Prostate gland (tissue), 2 donors: Measurements from ENCODE around the gene SLC6A11. TPM values are rescaled to one million over a fixed set of nuclear protein-coding genes. Genes with fewer than 3 reads are reported as not detected.

ENCODE experiments used
- DNase-seq: peaks from one replicate; pipeline ENCODE4 v3.0.0-alpha.2; 2019; ENCODE audit warnings: low spot score
- H3K27ac ChIP-seq, 2 donors: fragments of 200-600 bp; sonication (generic); 2 replicates each; pipeline ENCODE4 v1.5.1; 2017 to 2019
- H3K27me3 ChIP-seq: fragments of 200-600 bp; sonication (generic); replicated peaks from 2 replicates; pipeline ENCODE4 v1.5.1; 2019; ENCODE audit not compliant: insufficient read depth
- H3K36me3 ChIP-seq, 2 donors: fragments of 200-600 bp; sonication (generic); 1 replicate in 1 of 2; 2 replicates in 1 of 2; pipeline versions ENCODE4 v1.5.1 to v1.8.1; 2017 to 2019
- H3K4me1 ChIP-seq: fragments of 200-600 bp; sonication (generic); replicated peaks from 2 replicates; pipeline ENCODE4 v1.5.1; 2019
- H3K4me3 ChIP-seq, 2 donors: fragments of 200-600 bp; sonication (generic); 2 replicates each; pipeline ENCODE4 v1.5.1; 2017 to 2019
- H3K9me3 ChIP-seq: fragments of 200-600 bp; sonication (generic); 2 replicates; pipeline ENCODE4 v1.5.1; 2017
- POLR2A ChIP-seq: fragments of 450-650 bp; IDR thresholded peaks from one replicate; pipeline ENCODE4 v1.6.1; 2016; ENCODE audit warnings: antibody characterized with exemption, mild to moderate bottlenecking
- POLR2AphosphoS5 ChIP-seq: sonication (generic); formaldehyde crosslinking; IDR thresholded peaks from one replicate; pipeline ENCODE4 v1.6.1; 2017; ENCODE audit warnings: antibody characterized with exemption
- WGBS: methylation state at CpG from one replicate; pipeline ENCODE4 v1.1.5; 2018; 5-methylcytosine and 5-hydroxymethylcytosine counted together
- intact Hi-C: fragments of 100-400 bp; cut with DNase I; formaldehyde crosslinking; loops from one replicate; pipeline ENCODE4 v1.14.2; 2022
- total RNA-seq, 2 donors: library from RNA; depleted of rRNA; stranded (reverse); fragments of >200 nt; gene quantifications; one replicate each; pipeline ENCODE4 v1.1.0, GENCODE V29; 2016
- TF ChIP-seq, protein P1 (sequence below), 4 experiments: fragments of 200-600 bp in 2 of 4; fragments of 450-650 bp in 2 of 4; sonication (generic) in 2 of 4; IDR thresholded peaks; 1 replicate in 3 of 4; 2 replicates in 1 of 4; pipeline ENCODE4 v1.5.1; 2016 to 2019; ENCODE audit warnings: antibody characterized with exemption in 4 of 4, mild to moderate bottlenecking in 2 of 4, moderate library complexity in 2 of 4

The SLC6A11 gene
- total RNA-seq, 2 donors from 2014 or later, result 3.6 to 6.9 TPM

GRCh38 chr3:10946526-10946925 lies 130.5 kb downstream of the SLC6A11 start:
- H3K9me3 ChIP-seq, result no peaks in the 10 kb centered on the region
- no peak for TF ChIP-seq POLR2A
- TF ChIP-seq, protein P1, sequence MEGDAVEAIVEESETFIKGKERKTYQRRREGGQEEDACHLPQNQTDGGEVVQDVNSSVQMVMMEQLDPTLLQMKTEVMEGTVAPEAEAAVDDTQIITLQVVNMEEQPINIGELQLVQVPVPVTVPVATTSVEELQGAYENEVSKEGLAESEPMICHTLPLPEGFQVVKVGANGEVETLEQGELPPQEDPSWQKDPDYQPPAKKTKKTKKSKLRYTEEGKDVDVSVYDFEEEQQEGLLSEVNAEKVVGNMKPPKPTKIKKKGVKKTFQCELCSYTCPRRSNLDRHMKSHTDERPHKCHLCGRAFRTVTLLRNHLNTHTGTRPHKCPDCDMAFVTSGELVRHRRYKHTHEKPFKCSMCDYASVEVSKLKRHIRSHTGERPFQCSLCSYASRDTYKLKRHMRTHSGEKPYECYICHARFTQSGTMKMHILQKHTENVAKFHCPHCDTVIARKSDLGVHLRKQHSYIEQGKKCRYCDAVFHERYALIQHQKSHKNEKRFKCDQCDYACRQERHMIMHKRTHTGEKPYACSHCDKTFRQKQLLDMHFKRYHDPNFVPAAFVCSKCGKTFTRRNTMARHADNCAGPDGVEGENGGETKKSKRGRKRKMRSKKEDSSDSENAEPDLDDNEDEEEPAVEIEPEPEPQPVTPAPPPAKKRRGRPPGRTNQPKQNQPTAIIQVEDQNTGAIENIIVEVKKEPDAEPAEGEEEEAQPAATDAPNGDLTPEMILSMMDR (IDR thresholded peaks at IDR 0.05), result no peak
- TF ChIP-seq POLR2AphosphoS5, result no peak
- intact Hi-C loops, result no loop called here
- no peak overlapping the region for H3K4me3 ChIP-seq
- no peaks in the 10 kb centered on the region for H3K27me3 ChIP-seq
- no peaks in the 10 kb centered on the region for H3K36me3 ChIP-seq
- H3K4me1 ChIP-seq, result no peaks in the 10 kb centered on the region
- WGBS, result 49% methylated on average over 8 of the region's 8 CpGs
- DNase-seq, result peak; percentile 31
- no peak overlapping the region for H3K27ac ChIP-seq

DNA sequence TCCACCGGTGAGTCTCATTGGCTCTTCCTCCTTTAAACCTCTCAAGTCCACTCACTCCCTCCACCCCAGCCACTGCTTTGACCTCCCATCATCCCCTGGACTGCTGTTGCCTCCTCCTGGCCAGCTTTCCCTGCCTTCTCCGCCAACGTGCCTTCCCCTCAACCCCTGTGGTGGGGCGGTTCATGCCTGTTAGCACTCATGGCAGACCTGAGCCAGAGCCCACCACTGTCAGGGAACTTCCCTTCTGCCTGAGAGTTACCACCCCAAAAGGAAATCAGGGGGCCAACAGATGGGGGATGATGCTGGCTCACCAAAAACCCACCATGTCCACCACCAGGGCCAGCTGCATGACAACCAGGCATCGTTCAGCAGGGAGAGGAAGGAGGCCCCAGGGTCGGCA lies 132.3 kb downstream of the SLC6A11 start:
- no peaks in the 10 kb centered on the region for H3K36me3 ChIP-seq
- no peak overlapping the region for H3K4me3 ChIP-seq
- H3K4me1 ChIP-seq, result no peaks in the 10 kb centered on the region
- TF ChIP-seq, protein P1 (IDR thresholded peaks at IDR 0.05), result no peak
- no peak for TF ChIP-seq POLR2AphosphoS5
- no peak for TF ChIP-seq POLR2A
- DNase-seq, result no peak
- WGBS, result 84% methylated on average over 6 of the region's 6 CpGs
- intact Hi-C loops, result no loop called here
- no peak overlapping the region for H3K27ac ChIP-seq
- no peaks in the 10 kb centered on the region for H3K27me3 ChIP-seq
- H3K9me3 ChIP-seq, result no peaks in the 10 kb centered on the region

GRCh38 chr3:10949197-10949596 lies 133.2 kb downstream of the SLC6A11 start:
- no peaks in the 10 kb centered on the region for H3K27me3 ChIP-seq
- H3K9me3 ChIP-seq, result no peaks in the 10 kb centered on the region
- H3K4me1 ChIP-seq, result no peaks in the 10 kb centered on the region
- no peaks in the 10 kb centered on the region for H3K36me3 ChIP-seq
- intact Hi-C loops, result no loop called here
- no peak overlapping the region for H3K27ac ChIP-seq
- no peak overlapping the region for H3K4me3 ChIP-seq
- TF ChIP-seq, protein P1 (IDR thresholded peaks at IDR 0.05), result no peak
- TF ChIP-seq POLR2AphosphoS5, result no peak
- TF ChIP-seq POLR2A, result no peak
- WGBS, result 51% methylated on average over 19 of the region's 19 CpGs
- DNase-seq, result no peak

- TF ChIP-seq POLR2A, result no peak
- TF ChIP-seq, protein P1 (IDR thresholded peaks at IDR 0.05), result peak in 2 of 4 experiments; percentile 38 to 39
- H3K27me3 ChIP-seq, result no peaks in the 10 kb centered on the region
- no peaks in the 10 kb centered on the region for H3K9me3 ChIP-seq
- H3K27ac ChIP-seq, result no peak overlapping the region
- intact Hi-C loops, result no loop called here
- DNase-seq, result no peak
- no peak overlapping the region for H3K4me3 ChIP-seq
- H3K4me1 ChIP-seq, result no peaks in the 10 kb centered on the region
- H3K36me3 ChIP-seq, result no peaks in the 10 kb centered on the region
- WGBS, result 60% methylated on average over 12 of the region's 12 CpGs
Observed at GRCh38 chr3:10950476-10951294, 134.7 kb downstream of the SLC6A11 start.
